Smooth muscle cell (in vitro differentiated cells): Measurements from ENCODE around the gene TBCD. TPM values are rescaled to one million over a fixed set of nuclear protein-coding genes. Genes with fewer than 3 reads are reported as not detected.

ENCODE experiments used
- DNase-seq: peaks from one replicate; lab custom pipeline; 2025; ENCODE audit not compliant: unreplicated experiment; lab: John Stamatoyannopoulos, UW
- H2AFZ ChIP-seq: fragments of 200-600 bp; sonication (generic); 2 replicates; pipeline ENCODE4 v1.6.0; 2016; ENCODE audit warnings: antibody characterized with exemption, low read depth, mild to moderate bottlenecking
- H3F3A ChIP-seq: fragments of 200-600 bp; sonication (generic); 2 replicates; pipeline ENCODE4 v1.6.0; 2017; ENCODE audit warnings: antibody characterized with exemption, low read depth
- H3K27ac ChIP-seq: fragments of 200-600 bp; sonication (generic); 2 replicates; pipeline ENCODE4 v1.5.1; 2016; ENCODE audit warnings: low read depth, mild to moderate bottlenecking
- H3K27me3 ChIP-seq: fragments of 200-600 bp; sonication (generic); 2 replicates; pipeline ENCODE4 v1.6.1; 2016; ENCODE audit warnings: low read depth, mild to moderate bottlenecking
- H3K36me3 ChIP-seq: fragments of 200-600 bp; sonication (generic); 2 replicates; pipeline ENCODE4 v1.5.1; 2016; ENCODE audit warnings: low read depth
- H3K4me1 ChIP-seq: fragments of 200-600 bp; sonication (generic); 2 replicates; pipeline ENCODE4 v1.5.1; 2016; ENCODE audit warnings: low read depth
- H3K4me2 ChIP-seq: fragments of 200-600 bp; sonication (generic); 2 replicates; pipeline ENCODE4 v1.6.0; 2016; ENCODE audit warnings: mild to moderate bottlenecking
- H3K4me3 ChIP-seq: fragments of 200-600 bp; sonication (generic); 2 replicates; pipeline ENCODE4 v1.5.1; 2016; ENCODE audit warnings: mild to moderate bottlenecking
- H3K79me2 ChIP-seq: fragments of 200-600 bp; sonication (generic); 2 replicates; pipeline ENCODE4 v1.6.0; 2016; ENCODE audit warnings: low read depth, mild to moderate bottlenecking
- H3K9ac ChIP-seq: fragments of 200-600 bp; sonication (generic); 2 replicates; pipeline ENCODE4 v1.6.0; 2016; ENCODE audit warnings: low read depth
- H3K9me3 ChIP-seq: fragments of 200-600 bp; sonication (generic); replicated peaks from 2 replicates; pipeline ENCODE4 v1.5.1; 2016; ENCODE audit warnings: low read depth
- H4K20me1 ChIP-seq: fragments of 200-600 bp; sonication (generic); 2 replicates; pipeline ENCODE4 v1.6.0; 2016; ENCODE audit warnings: low read depth
- WGBS: methylation state at CpG from one replicate; pipeline ENCODE4 v1.1.7; 2016; ENCODE audit warnings: low lambda C conversion rate; 5-methylcytosine and 5-hydroxymethylcytosine counted together
- polyA plus RNA-seq: library from polyadenylated mRNA; unstranded; fragments of >200 nt; fragmentation: Nextera tagmentation; extraction: Ambion mirVana; gene quantifications from 2 replicates; pipeline ENCODE4 v1.2.1, GENCODE V29; 2016
- total RNA-seq: library from RNA; depleted of rRNA; stranded (reverse); fragments of >200 nt; gene quantifications from 2 replicates; pipeline ENCODE4 v1.2.3, GENCODE V29; 2014
- TF ChIP-seq, protein P1 (sequence below): fragments of 200-600 bp; sonication (generic); IDR thresholded peaks from 2 replicates; pipeline ENCODE4 v1.5.1; 2017; ENCODE audit warnings: borderline replicate concordance, mild to moderate bottlenecking, antibody characterized with exemption; ENCODE audit not compliant: insufficient read depth, poor library complexity, severe bottlenecking

TBCD gene
- total and polyA plus RNA-seq, 2 experiments from 2014 or later = 29.1 to 38.8 TPM

DNA sequence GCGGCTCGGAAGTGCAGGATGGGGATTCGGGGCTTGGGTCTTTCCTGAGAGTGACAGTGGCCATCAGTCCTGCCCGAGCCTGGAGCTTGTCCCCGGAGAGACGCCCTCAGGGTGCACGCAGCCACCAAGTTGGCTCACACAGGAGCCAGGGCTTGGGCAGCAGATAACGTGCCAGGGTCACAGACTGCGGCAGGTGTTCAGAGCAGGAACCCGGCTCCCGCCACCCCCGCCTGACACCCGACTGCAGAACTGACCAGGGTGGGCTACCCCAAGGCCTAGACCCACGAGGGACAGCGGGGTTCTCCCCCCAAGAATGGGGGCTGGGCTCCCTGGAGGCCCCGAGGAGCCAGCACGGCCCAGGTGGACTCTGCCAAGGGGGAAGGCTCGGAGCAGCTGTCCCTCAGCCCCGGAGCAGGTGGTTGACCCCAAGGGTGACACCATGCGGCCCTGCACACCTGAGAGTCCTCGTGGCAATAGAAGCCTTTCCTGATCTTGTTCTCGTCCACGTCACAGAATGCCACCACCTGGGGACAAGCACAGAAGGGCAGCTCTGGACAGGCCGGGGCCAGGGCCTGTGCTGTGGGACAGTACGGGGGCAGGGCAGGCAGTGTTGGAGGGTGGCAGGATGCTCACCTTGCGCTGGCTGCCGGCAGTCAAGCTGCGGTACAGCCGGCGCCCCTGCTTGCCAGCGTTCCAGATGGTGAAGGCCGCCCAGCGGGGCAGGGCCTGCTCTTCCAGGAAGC is 205.0 kb downstream of the TBCD start:
- DNase-seq = no peak
- Histone ChIP-seq H3K9me3 (peaks cover 4% of the 10 kb centered on the region), H3K9ac (no peak overlapping the region), H3K4me1 (no peaks in the 10 kb centered on the region), H3K4me3 (no peak overlapping the region), H3K79me2 (no peaks in the 10 kb centered on the region), H2AFZ (no peak overlapping the region), H4K20me1 (no peaks in the 10 kb centered on the region), H3K36me3 (no peaks in the 10 kb centered on the region), H3K27ac (no peak overlapping the region), H3F3A (no peaks in the 10 kb centered on the region), H3K4me2 (no peak overlapping the region), H3K27me3 (no peaks in the 10 kb centered on the region)
- 99% methylated on average over 33 of the region's 33 CpGs for WGBS
- TF ChIP-seq, protein P1, sequence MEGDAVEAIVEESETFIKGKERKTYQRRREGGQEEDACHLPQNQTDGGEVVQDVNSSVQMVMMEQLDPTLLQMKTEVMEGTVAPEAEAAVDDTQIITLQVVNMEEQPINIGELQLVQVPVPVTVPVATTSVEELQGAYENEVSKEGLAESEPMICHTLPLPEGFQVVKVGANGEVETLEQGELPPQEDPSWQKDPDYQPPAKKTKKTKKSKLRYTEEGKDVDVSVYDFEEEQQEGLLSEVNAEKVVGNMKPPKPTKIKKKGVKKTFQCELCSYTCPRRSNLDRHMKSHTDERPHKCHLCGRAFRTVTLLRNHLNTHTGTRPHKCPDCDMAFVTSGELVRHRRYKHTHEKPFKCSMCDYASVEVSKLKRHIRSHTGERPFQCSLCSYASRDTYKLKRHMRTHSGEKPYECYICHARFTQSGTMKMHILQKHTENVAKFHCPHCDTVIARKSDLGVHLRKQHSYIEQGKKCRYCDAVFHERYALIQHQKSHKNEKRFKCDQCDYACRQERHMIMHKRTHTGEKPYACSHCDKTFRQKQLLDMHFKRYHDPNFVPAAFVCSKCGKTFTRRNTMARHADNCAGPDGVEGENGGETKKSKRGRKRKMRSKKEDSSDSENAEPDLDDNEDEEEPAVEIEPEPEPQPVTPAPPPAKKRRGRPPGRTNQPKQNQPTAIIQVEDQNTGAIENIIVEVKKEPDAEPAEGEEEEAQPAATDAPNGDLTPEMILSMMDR = no peak

DNA sequence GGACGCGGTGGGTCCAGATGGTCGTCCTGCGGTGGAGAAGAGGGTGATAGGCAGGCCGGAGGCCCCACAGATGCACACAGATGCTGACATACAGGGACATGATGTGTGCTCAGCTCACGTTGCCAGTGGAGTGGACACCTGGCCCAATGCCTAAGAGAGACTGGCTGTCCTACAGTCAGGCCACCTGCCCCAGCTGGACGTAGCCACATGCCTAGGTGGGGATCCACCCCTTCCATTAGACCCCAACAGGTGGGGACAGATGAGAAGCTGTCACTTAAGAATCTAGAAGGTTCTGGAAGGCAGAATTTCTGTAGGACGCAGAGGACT is 205.6 kb downstream of the TBCD start:
- H3K36me3 ChIP-seq = no peaks in the 10 kb centered on the region
- no peak overlapping the region for H3K4me3 ChIP-seq
- no peaks in the 10 kb centered on the region for H3F3A ChIP-seq
- H3K27me3 ChIP-seq = no peaks in the 10 kb centered on the region
- WGBS = 92% methylated on average over 8 of the region's 8 CpGs
- H3K4me1 ChIP-seq = no peaks in the 10 kb centered on the region
- no peak overlapping the region for H3K9ac ChIP-seq
- H3K27ac ChIP-seq = no peak overlapping the region
- TF ChIP-seq, protein P1 = no peak
- peaks cover 4% of the 10 kb centered on the region for H3K9me3 ChIP-seq
- DNase-seq = no peak
- no peaks in the 10 kb centered on the region for H3K79me2 ChIP-seq
- no peak overlapping the region for H3K4me2 ChIP-seq
- no peak overlapping the region for H2AFZ ChIP-seq
- no peaks in the 10 kb centered on the region for H4K20me1 ChIP-seq

DNA sequence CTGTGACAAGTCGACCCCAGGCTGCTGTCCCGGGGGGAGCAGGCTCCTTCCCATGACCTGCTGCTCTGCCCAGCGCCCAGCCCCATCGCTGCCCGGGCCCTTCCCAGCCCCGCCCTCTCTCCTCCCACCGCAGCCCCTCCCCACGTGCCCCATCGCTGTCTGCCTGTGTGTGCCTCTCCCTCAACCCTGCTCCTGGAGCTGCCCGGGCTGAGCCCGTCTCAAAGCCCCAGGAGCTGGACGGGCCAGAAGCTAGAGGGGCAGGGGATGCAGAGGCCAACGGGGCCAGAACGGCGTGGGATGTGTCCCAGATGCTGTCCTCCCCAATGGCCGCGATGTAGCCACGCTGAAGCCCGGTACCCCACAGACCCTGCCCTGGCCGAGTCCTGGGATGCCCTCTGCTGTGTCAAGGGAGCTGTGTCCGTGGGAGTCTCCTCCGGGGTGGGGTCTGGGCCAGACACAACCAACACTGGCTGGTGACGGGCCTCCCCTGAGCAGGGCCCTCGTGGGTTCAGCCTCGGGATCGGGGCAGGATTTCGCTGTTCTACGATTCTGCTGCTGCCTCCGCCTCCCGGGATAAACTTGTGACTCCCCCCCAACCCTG is 206.2 kb downstream of the TBCD start:
- Histone ChIP-seq H3K4me2 (no peak overlapping the region), H3K9me3 (peaks cover 3% of the 10 kb centered on the region), H3K27me3 (no peaks in the 10 kb centered on the region), H3F3A (no peaks in the 10 kb centered on the region), H3K27ac (no peak overlapping the region), H4K20me1 (no peaks in the 10 kb centered on the region), H3K9ac (no peak overlapping the region), H3K79me2 (no peaks in the 10 kb centered on the region), H2AFZ (no peak overlapping the region), H3K36me3 (no peaks in the 10 kb centered on the region), H3K4me1 (no peaks in the 10 kb centered on the region), H3K4me3 (no peak overlapping the region)
- TF ChIP-seq, protein P1 = no peak
- no peak for DNase-seq
- WGBS = 93% methylated on average over 19 of the region's 30 CpGs
